ENCODE data around the gene ITGB8. TPM values are rescaled to one million over a fixed set of nuclear protein-coding genes. Genes with fewer than 3 reads are reported as not detected.

ITGB8 gene
- total RNA-seq, result 7.9 TPM

DNA sequence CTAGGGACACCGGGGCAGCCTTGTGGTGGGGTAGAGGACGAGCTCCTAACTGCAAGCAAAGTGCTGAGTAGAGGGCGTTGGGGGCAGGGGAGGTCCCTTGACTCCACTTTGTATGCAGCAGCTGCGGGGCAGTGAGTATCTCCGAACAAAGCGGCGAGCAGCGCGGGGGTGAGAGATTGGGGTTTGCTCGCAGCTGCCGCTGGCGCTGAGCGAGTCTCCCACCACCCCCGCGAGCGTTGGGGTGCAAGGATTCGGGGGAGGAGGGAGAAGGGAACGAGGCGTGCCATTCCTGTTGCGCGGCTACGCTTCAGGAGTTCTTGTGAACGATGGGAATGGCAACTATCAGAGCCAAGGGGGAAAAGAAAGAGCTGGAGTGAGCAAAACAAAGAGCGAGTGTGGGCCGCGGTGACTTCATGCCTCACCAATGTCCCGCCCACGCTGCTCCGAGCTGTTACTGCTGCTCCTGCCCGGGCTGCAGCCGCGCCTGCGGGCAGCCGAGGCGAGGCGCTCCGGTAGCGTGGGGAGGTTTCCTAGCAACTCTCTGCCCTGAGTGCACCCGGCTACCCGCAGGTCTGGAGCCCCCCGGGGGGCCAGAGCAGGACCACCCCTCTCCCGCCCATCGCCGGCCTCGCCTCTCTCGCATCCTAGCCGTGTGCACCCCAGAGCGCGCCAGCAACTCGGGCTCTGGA lies at the start of gene ITGB8:
TSS of gene ITGB8 (plus strand) at position 662 of the 689 bp plus-strand sequence. CDS start 907 bp downstream, outside the sequence.
- no peaks in the 10 kb centered on the region for H3K9me3 ChIP-seq
- H3K4me1 ChIP-seq, result peaks cover 0 to 2% of the 10 kb centered on the region in 2 donors
- H3K27ac ChIP-seq, result peak within 1 kb of the TSS; percentile 83 to 86
- peak; percentile 33 to 89 for DNase-seq (ENCODE audit: low spot score in 2 of 2)
- peak within 1 kb of the TSS; percentile 76 to 87 for H3K4me3 ChIP-seq
- H3K36me3 ChIP-seq, result no peaks in the 10 kb centered on the region
- H3K27me3 ChIP-seq, result no peaks in the 10 kb centered on the region
- intact Hi-C loops (cut with DNase I), result loop anchor here (5.0 kb wide), 1 partner anchor 37 kb away; no protein-coding TSS in a partner anchor
- TF ChIP-seq, protein P1, sequence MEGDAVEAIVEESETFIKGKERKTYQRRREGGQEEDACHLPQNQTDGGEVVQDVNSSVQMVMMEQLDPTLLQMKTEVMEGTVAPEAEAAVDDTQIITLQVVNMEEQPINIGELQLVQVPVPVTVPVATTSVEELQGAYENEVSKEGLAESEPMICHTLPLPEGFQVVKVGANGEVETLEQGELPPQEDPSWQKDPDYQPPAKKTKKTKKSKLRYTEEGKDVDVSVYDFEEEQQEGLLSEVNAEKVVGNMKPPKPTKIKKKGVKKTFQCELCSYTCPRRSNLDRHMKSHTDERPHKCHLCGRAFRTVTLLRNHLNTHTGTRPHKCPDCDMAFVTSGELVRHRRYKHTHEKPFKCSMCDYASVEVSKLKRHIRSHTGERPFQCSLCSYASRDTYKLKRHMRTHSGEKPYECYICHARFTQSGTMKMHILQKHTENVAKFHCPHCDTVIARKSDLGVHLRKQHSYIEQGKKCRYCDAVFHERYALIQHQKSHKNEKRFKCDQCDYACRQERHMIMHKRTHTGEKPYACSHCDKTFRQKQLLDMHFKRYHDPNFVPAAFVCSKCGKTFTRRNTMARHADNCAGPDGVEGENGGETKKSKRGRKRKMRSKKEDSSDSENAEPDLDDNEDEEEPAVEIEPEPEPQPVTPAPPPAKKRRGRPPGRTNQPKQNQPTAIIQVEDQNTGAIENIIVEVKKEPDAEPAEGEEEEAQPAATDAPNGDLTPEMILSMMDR (IDR thresholded peaks at IDR 0.05), result no peak

GRCh38 chr7:20282959-20283358 lies 47.7 kb upstream of the ITGB8 start:
- TF ChIP-seq, protein P1 (IDR thresholded peaks at IDR 0.05), result no peak
- no peak for DNase-seq (ENCODE audit: low spot score in 2 of 2)
- H3K4me1 ChIP-seq, result no peaks in the 10 kb centered on the region
- no peak overlapping the region for H3K4me3 ChIP-seq
- intact Hi-C loops (cut with DNase I), result no loop called here
- H3K27ac ChIP-seq, result no peak overlapping the region
- no peaks in the 10 kb centered on the region for H3K27me3 ChIP-seq
- H3K36me3 ChIP-seq, result no peaks in the 10 kb centered on the region
- H3K9me3 ChIP-seq, result no peaks in the 10 kb centered on the region

GRCh38 chr7:20283385-20283784 lies 47.3 kb upstream of the ITGB8 start:
- intact Hi-C loops (cut with DNase I), result no loop called here
- Histone ChIP-seq H3K4me1 (no peaks in the 10 kb centered on the region), H3K36me3 (no peaks in the 10 kb centered on the region), H3K4me3 (no peak overlapping the region), H3K27me3 (no peaks in the 10 kb centered on the region), H3K9me3 (no peaks in the 10 kb centered on the region), H3K27ac (no peak overlapping the region)
- no peak for DNase-seq (ENCODE audit: low spot score in 2 of 2)
- TF ChIP-seq, protein P1 (IDR thresholded peaks at IDR 0.05), result no peak

DNA sequence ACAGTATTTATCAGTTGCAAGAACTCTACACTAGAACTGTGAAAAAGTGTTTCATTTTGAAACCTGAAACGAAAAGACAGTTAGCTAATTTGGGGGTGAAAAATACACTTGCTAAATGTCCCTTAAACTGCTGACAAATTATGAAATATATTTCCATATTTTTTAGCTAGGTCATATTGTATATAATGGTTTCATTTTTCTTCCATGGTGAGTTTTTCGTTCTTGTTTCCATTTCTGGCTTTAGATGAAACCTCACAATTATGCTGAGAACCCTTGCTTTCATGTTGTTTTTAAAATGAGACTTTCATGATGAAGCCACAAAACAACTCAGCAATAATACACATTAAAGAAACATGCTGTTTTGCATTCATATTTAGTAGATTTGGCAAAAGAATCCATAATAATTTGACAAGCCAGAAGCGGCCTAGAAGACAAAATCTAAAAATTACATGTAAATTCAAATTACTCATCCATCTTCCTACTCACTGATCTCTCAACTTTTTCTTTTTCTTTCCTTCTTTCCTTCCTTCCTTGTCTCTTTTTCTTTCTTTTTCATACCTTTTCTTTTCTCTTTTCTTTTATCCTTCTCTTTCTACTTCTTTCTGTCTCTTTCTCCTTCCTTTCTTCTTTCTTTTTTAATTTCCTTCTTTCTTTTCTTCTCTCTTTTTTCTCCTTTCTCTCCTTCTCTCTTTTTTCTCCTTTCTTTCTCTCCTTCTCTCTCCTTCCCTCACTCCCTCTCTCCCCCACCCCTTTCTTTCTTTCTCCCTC lies 46.5 kb upstream of the ITGB8 start:
- Histone ChIP-seq H3K27ac (no peak overlapping the region), H3K4me1 (no peaks in the 10 kb centered on the region), H3K9me3 (no peaks in the 10 kb centered on the region), H3K4me3 (no peak overlapping the region), H3K27me3 (no peaks in the 10 kb centered on the region), H3K36me3 (no peaks in the 10 kb centered on the region)
- intact Hi-C loops (cut with DNase I), result no loop called here
- TF ChIP-seq, protein P1 (IDR thresholded peaks at IDR 0.05), result no peak
- DNase-seq (ENCODE audit: low spot score in 2 of 2), result no peak

- DNase-seq (ENCODE audit: low spot score in 2 of 2), result no peak
- no peaks in the 10 kb centered on the region for H3K9me3 ChIP-seq
- intact Hi-C loops (cut with DNase I), result no loop called here
- H3K36me3 ChIP-seq, result no peaks in the 10 kb centered on the region
- TF ChIP-seq, protein P1 (IDR thresholded peaks at IDR 0.05), result no peak
- no peak overlapping the region for H3K4me3 ChIP-seq
- no peaks in the 10 kb centered on the region for H3K27me3 ChIP-seq
- H3K27ac ChIP-seq, result no peak overlapping the region
- H3K4me1 ChIP-seq, result no peaks in the 10 kb centered on the region
These were observed 45.9 kb upstream of the ITGB8 start for GRCh38 chr7:20284771-20285143.

All from ascending aorta (tissue), 2 donors.